Measurements from ENCODE around the gene TUFT1. TPM values are rescaled to one million over a fixed set of nuclear protein-coding genes. Genes with fewer than 3 reads are reported as not detected.
A peak's percentile ranks its signal among the peaks of the same experiment; 100 is the strongest.

The TUFT1 gene
- total RNA-seq, 1 experiment from 2014 or later = 12.3 TPM

GRCh38 chr1:151546011-151546925, 6.2 kb downstream of the TUFT1 start:
- no peak for TF ChIP-seq ATF3 (IDR thresholded peaks at IDR 0.05)
- TF ChIP-seq EZH2 (IDR thresholded peaks at IDR 0.05) = no peak
- no peak for TF ChIP-seq ZNF274 (IDR thresholded peaks at IDR 0.05; ENCODE audit: low read depth, low read length)
- TF ChIP-seq YY1 (IDR thresholded peaks at IDR 0.05; ENCODE audit: extremely low read depth, insufficient replicate concordance, low read depth, low read length) = no peak
- TF ChIP-seq ZBTB33 (IDR thresholded peaks at IDR 0.05; ENCODE audit: extremely low read depth, insufficient replicate concordance, low read length) = no peak
- no peaks in the 10 kb centered on the region for H3K36me3 ChIP-seq (ENCODE audit: control insufficient read depth in 1 of 2, insufficient read depth in 2 of 2, low read length in 2 of 2)
- H3K9me3 ChIP-seq (ENCODE audit: control insufficient read depth in 1 of 2, insufficient read depth in 1 of 2, low read depth in 1 of 2, low read length in 2 of 2) = no peaks in the 10 kb centered on the region
- H3K79me2 ChIP-seq (ENCODE audit: insufficient read depth, low read length) = peaks cover 27% of the 10 kb centered on the region
- no TSS peak for BruUV-seq (replicated peaks)
- ChIA-PET CTCF (no interaction called here), POLR2A (interaction anchor here (0.7 kb wide), 1 partner anchor 138 kb away, joined by 3 read pairs; no protein-coding TSS in a partner anchor), RAD21 (ENCODE audit: low non-redundant PET in 1 of 2, low total read pairs in 2 of 2, uncharacterized antibody in 2 of 2, unreplicated experiment in 2 of 2) (no interaction called here)
- H3K9me2 ChIP-seq (ENCODE audit: insufficient read depth) = no peaks in the 10 kb centered on the region
- no peak for ATAC-seq
- DNase-seq (ENCODE audit: low read depth, low spot score) = no peak
- H3K27me3 ChIP-seq (ENCODE audit: insufficient read depth, low read length) = no peaks in the 10 kb centered on the region
- intact Hi-C loops (cut with micrococcal nuclease) = no loop called here
- peak overlapping the region in 1 of 2 experiments; percentile 36; a peak in 1 of 4 replicates for H3K4me3 ChIP-seq (replicated peaks in 1 of 2; ENCODE audit: low read depth in 1 of 2, low read length in 2 of 2)
- no peak overlapping the region for H2AFZ ChIP-seq (ENCODE audit: low read depth, low read length, poor library complexity, severe bottlenecking)
- H3K9ac ChIP-seq (ENCODE audit: low read length) = peak overlapping the region; percentile 25
- H3K27ac ChIP-seq (ENCODE audit: low read depth, low read length) = no peak overlapping the region
- no peaks in the 10 kb centered on the region for H4K20me1 ChIP-seq (ENCODE audit: insufficient read depth)
- peaks cover 38 to 60% of the 10 kb centered on the region in 2 experiments for H3K4me1 ChIP-seq (ENCODE audit: control insufficient read depth in 1 of 2, insufficient read depth in 2 of 2, low read length in 2 of 2)
- H3K4me2 ChIP-seq (ENCODE audit: low read length) = peak overlapping the region; percentile 69
